ENCODE results near the gene ENG. TPM values are rescaled to one million over a fixed set of nuclear protein-coding genes. Genes with fewer than 3 reads are reported as not detected.

Gene ENG
- total RNA-seq, 1 donor from 2014 or later = 51.6 TPM

- no peak for DNase-seq (ENCODE audit: low read depth in 2 of 2)
These were observed 12.1 kb upstream of the ENG start for GRCh38 chr9:127866535-127866934.

DNA sequence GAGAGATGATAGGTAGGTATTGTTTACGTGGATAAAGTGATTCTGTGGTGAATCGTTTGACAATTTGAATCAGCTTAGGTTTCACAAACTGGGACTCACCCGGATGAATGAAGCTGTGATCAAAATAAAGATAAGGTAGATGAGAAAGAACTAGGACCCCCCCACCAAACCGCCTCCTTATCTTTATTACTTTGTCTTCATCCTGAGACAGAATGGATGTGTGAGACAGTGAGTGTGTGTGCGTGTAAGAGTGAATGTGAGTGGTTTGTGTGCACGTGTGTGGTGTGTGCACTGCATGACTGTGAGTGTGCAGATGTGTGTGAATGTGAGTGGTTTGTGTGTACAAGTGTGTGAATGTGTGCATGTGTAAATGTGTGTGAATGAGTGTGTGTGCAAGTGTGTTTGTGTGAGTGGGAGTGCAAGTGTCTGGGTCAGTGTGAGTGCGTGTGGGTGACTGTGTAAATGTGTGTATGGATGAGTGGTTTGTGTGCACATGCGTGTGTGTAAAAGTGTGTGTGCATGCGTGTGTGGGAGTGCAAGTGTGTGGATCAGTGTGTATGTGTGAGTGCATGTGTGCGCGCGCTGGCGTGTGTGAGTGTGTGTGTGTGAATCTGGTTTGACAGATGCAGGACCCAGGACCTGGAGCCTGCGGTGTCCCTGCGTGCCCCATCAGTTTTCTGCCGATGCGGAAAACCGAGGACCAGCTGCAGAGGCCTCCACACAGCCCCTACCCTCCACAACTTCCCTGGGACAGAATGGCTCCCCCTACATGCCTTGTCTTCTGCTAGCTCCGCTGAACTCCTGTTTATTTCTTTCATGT, 11.4 kb upstream of the ENG start:
- DNase-seq (ENCODE audit: low read depth in 2 of 2) = no peak

DNA sequence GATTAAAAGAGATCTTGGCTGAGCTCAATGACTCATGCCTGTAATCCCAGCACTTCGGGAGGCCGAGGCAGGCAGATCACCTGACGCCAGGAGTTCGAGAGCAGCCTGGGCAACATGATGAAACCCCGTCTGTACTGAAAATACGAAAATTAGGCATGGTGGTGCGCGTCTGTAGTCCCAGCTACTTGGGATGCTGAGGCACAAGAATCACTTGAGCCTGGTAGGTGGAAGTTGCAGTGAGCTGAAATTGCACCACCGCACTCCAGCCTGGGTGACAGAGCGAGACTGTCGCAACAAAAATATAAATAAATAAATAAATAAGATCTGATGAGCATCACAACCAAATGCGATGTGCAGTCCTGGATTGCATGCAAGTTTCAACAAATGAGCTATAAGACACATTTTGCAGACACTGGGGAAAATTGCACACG, 8.7 kb upstream of the ENG start:
- no peak for DNase-seq (ENCODE audit: low read depth in 2 of 2)

GRCh38 chr9:127862075-127863011, 7.9 kb upstream of the ENG start:
- DNase-seq (ENCODE audit: low read depth in 2 of 2) = peak; percentile 66 to 76

DNA sequence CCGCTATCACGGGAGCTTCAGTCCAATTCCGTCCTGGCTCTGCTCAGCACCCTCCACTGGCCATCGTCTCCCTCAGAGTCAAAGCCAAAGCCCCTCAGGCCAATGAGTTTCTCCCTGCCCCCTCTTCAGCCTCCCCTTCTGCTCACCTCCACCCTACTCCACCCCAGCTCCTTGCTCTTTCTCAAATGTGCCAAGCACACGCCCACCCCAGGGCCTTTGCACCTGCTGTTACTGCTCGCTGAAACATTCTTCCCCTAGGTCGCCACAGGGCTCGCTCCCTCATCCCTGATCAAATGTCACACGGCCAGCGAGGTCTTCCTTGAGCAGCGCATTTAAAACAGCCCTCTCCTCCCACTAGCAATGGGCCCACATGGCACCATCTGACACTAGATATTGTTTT, 6.3 kb upstream of the ENG start:
- DNase-seq (ENCODE audit: low read depth in 2 of 2) = no peak

DNA sequence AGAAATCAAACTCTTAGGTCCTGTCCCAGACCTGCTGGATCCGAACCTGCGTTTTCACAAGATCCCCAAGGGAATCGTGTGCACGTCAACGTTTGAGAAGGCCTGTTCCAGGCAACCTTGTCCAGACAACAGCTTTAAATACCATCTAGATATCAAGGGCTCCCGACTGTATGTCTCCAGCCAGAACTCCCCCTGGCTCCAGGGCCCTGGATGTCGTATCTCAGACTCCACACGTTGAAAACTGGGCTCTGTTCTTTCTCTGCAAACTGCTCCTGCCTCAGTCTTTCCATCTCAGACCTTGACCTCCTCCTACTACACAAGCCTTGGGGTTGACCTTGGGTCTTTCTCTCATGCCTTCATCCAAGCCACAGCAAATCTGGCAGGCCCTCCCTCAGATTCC, 5.8 kb upstream of the ENG start:
- no peak for DNase-seq (ENCODE audit: low read depth in 2 of 2)

DNA sequence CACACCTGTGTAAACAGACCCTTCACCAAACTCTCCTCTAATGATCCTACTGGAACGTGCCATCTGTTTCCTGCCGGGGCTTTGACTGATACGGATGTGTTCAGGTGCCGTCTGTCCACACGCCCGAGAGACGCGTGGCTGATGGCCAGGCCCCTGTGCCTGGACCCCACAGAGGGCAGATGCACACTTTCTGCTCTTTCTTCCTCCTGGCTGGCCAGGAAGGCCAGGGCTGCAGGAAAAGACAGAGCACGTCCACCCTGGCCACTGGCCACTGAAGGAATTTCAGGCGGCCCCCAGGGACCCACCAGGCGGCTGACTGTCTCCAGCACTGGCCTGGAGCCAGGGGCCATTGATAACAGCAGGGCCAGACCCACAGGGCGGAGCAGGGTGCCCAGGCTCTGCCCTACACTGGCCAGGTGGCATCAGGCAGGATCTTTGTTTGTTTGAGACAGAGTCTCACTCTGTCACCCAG, 3.6 kb upstream of the ENG start:
- DNase-seq (ENCODE audit: low read depth in 2 of 2) = peak; percentile 49 to 93

DNA sequence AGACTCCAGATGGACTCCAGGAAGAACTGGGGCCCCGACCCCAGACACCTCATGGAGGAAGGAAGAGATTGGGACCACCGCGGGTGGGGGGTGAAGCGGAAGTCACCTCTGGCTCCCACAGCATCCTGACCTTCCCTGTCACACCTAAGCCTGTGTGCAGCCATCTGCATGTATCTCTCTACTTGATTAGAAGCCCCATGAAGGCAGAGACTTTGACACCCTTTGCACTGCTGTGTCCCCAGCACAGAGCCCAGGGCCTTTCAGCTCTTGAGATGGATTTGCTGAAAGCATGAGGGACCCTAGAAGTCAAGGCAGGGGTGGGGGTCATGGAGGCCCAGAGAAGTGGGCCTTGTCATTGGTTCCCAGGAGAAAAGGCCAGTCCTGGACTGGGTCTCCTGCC, 2.8 kb upstream of the ENG start:
- no peak for DNase-seq (ENCODE audit: low read depth in 2 of 2)

GRCh38 chr9:127856729-127857116, 2.3 kb upstream of the ENG start:
- no peak for DNase-seq (ENCODE audit: low read depth in 2 of 2)

GRCh38 chr9:127856094-127856728, 1.8 kb upstream of the ENG start:
- no peak for DNase-seq (ENCODE audit: low read depth in 2 of 2)

DNA sequence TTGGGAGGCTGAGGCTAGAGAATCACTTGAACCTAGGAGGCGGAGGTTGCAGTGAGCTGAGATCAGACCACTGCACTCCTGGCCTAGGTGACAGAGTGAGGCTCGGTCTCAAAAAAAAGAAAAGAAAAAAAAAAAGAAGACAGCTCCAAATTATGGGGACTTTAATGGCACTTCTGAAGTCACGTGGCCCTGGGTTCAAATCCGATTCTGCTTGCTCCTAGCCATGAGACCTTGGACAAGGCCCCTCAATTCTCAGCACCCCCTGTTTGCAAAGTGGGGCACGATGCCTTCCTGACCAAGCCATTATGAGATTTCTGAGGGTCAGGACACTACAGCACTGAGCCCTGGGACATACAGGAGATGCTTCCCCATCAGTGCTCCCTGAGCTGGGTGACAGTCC, 1.1 kb upstream of the ENG start:
- no peak for DNase-seq (ENCODE audit: low read depth in 2 of 2)

DNA sequence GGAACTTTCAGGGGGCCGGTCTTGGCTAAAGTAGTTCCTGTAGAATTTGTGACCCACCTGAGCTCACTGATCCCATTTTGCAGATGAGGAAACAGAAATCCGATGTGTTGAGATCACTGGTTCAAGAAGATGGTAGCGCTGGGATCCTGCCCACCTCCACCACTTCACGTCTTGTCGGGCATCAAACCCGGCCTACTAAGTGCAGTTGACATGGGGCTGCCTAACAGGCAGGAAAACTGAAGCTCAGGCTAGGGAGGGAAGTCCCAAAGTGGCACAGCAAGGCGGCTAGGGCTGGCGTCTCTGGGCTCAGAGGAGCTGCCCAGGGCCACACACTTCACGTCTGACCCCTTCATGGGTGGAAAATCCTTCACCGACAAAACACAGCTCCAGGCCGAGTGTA, 502 bp upstream of the ENG start:
- DNase-seq (ENCODE audit: low read depth in 2 of 2) = peak in 1 of 2 donors; percentile 24

DNA sequence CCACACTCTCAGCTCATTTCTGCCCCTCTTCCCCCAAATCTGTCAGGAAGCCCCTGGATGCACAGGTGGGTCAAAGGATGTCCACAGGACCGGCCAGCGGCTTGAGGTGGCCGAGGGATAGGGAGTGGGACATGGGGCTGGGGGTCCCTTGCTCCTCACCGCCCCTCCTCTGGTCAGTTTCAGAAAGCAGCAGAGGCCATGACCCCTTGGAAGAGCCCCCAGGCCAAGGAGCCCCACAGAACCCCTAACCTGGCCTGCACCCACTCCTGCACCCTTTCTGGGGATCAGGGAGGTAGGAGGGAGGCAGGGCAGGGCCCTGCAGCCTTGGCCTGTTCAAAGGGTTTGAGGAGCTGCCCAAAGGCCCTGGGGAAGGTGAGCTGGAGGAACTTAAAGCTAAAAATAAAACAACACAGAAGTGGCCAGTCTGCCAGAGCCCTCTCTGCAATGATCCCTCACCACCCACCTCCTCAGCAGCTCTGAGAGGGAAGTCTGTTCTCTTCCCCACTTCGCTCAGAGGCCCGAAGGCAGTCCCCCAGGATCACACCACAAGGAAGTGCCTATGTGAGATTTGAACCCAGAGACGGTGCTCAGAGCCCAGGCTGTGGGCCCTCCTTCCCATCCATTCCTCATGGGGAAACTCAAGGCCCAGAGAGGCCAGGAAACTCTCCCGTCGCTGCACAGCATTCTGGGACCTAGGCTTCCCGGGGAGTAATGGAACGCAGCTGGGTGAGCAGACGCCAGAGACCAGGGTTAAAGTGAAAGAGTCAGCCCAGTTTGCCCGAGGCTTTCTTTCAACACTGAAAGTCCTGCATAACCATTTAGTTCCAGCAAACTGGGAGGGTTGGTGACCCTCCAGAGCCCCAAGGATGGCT, 910 bp downstream of the ENG start:
- DNase-seq (ENCODE audit: low read depth in 2 of 2) = peak in 1 of 2 donors; percentile 22

GRCh38 chr9:127852829-127853228, 1.6 kb downstream of the ENG start:
- no peak for DNase-seq (ENCODE audit: low read depth in 2 of 2)

DNA sequence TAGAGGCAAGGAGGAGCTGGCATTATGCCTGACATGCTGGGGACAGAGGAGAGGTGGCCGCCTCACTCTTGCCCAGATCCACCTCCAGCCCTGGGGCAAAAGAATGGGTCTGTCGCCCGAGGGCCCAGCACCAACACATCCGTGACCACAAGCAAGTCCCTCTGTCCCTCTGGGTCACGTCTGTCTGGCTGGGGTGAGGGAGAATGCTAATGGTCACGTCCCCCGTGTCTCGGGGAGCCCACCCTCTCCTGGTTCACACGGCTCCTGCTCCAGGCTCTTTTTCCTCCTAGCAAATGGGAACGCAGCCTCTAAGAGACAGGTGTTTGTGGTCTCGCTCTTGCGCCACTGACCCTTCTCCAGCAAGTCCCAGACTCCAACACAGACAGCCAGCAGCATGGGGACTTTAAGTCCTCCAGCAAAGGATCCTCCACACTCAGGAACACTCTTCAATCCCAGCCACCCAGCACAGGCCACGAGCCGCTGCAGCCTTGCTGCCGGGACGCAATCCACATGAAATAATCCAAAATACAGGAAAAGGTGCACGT, 4.1 kb downstream of the ENG start:
- DNase-seq (ENCODE audit: low read depth in 2 of 2) = no peak

DNA sequence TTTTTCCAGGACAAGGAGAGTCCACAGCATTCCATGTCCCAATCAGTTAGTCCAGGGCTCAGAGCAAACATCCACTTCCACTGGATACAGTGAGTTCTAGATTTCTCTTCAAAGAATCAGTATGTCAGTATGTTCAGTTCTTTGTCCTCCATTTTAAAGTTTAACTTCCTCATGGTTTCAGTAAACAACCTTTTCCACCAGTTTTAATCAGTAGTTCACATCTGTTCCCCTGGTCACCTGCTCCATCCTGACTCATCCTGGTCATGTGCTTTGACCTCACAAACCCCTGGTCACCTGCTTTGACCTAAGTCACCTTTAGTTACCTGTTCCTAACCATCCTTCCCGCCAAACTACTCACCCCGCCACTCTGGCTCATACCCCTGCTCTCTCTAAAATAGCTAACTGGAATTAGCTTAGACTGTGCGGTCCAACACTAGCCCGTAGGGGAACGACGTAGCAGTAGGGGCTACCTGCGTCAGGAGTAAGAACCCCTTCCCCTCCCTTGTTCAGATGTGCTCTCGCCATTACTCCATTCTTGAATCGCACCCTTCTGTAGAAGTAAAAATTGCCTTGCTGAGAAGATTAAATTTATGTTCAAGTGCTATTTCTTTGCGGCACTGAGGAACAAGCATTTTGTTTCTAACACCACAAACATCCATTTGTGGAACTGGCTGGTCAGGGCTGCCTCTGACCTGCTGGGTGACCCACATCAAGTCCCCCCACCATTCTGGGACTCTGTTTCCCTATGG, 5.5 kb downstream of the ENG start:
- no peak for DNase-seq (ENCODE audit: low read depth in 2 of 2)

DNA sequence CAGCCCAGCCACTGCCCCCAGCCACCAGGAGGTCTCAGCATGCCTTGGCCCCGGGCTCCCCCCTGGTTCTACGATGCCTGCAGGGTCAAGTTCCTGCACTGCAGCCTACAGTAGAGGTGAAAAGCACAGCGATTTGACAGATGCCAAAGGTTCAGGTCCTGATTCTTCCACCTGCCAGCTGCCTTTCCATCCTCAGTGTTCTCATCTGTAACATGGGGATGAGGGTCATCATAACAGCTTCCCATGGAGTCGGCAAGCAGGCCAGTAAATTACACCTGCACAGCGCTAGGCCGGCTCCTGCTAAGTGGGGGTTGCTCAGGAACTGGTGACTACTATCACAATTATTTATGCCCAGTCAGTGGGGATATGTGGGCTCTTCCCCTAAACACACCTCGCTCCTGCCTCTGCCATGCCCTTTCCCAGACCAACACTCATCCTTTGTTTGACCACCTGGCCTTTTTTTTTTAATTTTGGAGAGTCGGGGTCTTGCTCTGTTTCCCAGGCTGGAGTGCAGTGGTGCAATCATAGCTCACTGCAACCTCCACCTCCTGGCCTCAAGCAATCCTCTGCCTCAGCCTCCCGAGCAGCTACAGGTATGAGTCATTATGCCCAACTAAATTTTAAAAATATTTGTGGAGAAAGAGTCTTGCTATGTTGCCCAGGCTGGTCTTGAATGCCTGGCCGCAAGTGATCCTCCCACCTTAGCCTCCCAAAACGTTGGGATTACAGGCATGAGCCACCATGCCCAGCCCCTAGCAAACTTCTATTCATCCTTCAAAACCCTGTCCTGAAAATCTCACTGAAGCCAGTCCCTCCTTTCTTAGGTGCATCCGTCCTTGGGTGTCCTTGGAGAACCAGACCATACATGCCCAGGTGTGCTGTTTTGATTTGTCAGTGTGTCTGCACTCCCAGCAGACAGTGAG, 6.4 kb downstream of the ENG start:
- DNase-seq (ENCODE audit: low read depth in 2 of 2) = no peak

DNA sequence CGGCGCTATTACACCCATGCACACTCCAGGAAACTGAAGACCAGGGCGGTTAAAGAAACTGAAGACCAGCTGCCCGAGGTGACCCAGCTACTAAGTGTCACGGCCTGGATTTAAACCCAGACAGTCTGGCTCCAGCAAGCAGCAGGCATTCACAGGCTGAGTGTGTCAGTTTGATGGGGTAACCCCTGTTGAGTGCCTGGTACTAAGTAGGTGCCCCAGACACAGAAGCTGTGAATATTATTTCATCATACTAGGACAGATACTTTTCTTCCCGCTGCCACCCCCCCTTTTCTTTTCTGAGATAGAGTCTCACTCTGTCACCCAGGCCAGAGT, 7.3 kb downstream of the ENG start:
- DNase-seq (ENCODE audit: low read depth in 2 of 2) = peak in 1 of 2 donors; percentile 84
